HG03521 (cell line): ENCODE results near the gene ITFG2.

Source experiments
- ATAC-seq: cut with Tn5 transposase; IDR thresholded peaks from one replicate; pipeline ENCODE4 v1.9.1; 2021; ENCODE audit warnings: mild to moderate bottlenecking, moderate library complexity; ENCODE audit not compliant: unreplicated experiment

The ITFG2 gene

DNA sequence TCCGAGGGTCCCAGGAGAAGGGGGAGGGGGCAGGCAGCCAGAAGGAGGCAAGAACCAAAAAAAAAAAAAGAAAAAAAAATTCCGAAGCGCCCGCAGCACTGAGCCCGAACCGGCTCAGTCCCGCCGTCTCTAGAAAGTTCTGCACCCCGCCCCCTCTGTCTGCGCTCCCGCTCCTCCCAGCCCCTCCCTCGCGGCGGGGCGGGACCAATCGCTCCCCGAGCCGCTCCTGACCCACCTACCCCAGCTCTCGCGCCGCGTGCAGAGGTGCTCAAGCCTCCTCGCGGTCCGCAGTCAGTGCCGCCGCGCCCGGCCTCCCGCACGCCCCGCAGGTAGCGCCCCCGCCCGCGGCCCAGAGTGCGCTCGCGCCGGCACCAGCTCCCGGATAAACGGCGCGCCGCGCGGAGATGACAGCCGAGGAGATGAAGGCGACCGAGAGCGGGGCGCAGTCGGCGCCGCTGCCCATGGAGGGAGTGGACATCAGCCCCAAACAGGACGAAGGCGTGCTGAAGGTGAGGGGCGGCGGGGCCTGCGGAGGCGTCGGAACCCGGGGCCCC is 17.7 kb upstream of the ITFG2 start, which contains the start of gene FKBP4:
TSS of gene FKBP4 (plus strand) at position 235 of the 554 bp plus-strand sequence. CDS start at position 405, 170 bp downstream.
- ATAC-seq: peak; percentile 71

DNA sequence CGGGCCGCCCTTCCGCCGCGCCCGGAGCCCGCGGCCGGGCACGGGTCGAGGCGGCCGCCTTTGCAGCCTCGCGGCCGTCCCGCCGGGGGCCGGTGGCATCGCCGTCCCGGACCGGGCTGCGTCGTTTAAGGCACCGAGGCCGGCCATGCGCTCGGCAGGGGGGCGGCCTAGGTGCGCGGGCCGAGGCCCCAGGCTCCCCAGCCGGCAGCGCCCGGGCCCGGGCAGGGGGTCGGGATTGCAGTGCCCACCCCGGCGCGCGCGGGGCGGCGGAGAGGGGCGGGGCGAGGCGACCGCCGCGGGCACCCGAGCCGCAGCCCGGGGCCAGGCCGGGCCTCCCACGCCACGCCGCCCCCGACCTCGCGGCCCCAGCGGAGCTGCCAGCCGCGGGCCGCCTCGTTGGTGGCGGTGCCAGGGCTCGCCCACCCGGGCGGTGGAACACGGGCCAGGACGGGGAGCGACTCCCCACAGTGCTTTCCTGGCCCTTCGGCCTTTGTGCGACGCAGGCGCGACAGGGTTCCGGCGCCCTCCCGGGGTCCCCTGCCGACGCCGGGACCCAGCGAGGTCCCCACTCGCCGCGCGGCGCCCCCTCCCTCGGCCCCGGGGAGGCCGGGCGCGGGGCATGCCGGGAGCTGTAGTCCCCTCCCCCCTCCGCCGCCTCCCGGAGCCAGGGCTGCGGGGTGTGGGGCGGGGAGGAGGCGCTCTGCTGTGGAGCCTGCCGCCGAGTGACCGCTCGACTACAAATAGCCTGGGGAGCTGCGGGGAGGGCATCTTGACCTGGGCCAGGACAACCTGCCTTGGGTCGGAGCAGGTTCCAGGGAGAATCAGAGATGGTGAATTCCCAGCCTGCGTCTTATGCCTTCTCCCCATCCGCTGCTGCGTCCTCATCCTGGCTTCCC is 16.9 kb upstream of the ITFG2 start:
- peak; percentile 67 for ATAC-seq

GRCh38 chr12:2796187-2796666 is 16.2 kb upstream of the ITFG2 start:
- ATAC-seq: no peak

GRCh38 chr12:2797721-2798418 is 14.6 kb upstream of the ITFG2 start:
- ATAC-seq: no peak

- no peak for ATAC-seq
Observed at GRCh38 chr12:2800046-2800570, 12.4 kb upstream of the ITFG2 start.

DNA sequence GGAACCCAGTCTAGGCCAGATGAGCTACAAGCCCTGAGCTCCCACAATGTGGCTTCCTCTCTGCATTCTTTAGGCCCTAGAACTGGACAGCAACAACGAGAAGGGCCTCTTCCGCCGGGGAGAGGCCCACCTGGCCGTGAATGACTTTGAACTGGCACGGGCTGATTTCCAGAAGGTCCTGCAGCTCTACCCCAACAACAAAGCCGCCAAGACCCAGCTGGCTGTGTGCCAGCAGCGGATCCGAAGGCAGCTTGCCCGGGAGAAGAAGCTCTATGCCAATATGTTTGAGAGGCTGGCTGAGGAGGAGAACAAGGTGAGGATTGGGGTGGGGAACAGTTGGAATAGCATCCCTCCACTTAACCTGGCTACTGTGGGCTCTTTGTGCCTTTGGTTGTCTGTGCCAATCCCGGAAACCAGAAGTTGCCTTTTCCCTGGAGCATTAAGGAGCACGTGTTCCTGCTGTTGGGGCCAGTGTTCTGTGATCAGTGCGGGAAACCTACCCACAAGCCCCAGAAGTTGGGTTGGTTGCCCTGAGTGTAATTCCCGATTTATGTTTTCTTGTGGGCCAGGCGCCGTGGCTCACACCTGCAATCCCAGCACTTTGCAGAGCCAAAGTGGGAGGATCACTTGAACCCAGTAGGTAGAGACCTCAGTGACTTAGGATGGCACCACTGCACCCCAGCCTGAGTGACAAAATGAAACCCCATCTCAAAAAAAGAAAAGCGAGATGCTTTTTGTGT is 11.3 kb upstream of the ITFG2 start:
- no peak for ATAC-seq

DNA sequence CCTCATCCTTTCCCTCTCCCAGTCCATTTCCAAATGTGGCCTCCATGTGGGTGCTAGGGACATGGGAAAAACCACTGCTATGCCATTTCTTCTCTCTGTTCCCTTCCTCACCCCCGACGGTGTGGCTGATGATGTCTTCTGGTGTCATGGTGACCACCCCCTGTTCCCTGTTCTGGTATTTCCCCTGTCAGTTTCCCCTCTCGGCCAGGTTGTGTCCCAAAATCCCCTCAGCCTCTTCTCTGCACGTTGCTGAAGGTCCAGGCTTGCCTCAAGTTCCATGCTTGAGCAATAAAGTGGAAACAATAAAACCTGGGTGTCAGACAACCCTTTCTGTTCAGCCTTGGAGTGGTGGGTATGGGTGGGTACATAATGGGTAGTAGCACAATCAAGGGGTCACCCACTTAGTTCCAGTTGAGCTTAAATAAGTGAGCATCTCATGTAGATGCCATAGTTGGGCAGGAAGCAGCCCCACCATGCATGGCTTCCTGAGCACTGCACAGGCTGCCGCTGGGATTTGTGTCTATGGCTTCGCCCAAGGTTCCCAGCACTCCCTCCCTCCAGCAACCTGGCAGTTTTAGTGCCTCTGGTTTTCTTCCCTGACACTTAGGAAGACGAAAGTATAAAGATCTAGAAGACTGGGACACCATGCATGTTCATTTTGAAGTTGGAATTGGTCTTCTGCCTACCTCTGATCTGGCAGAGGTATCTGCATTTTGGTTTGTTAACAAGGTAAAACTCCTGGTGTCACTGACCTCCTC is 8.7 kb upstream of the ITFG2 start:
- no peak for ATAC-seq

GRCh38 chr12:2804393-2805142 is 7.9 kb upstream of the ITFG2 start:
- no peak for ATAC-seq

- no peak for ATAC-seq
Observed at GRCh38 chr12:2805143-2805520, 7.3 kb upstream of the ITFG2 start.

GRCh38 chr12:2806700-2807099 is 5.8 kb upstream of the ITFG2 start:
- no peak for ATAC-seq

GRCh38 chr12:2811801-2812200 is 667 bp upstream of the ITFG2 start:
- ATAC-seq: no peak

- no peak for ATAC-seq
Observed at GRCh38 chr12:2813214-2814185, 1.0 kb downstream of the ITFG2 start.

- no peak for ATAC-seq
Observed at GRCh38 chr12:2819810-2820209, 7.3 kb downstream of the ITFG2 start.

DNA sequence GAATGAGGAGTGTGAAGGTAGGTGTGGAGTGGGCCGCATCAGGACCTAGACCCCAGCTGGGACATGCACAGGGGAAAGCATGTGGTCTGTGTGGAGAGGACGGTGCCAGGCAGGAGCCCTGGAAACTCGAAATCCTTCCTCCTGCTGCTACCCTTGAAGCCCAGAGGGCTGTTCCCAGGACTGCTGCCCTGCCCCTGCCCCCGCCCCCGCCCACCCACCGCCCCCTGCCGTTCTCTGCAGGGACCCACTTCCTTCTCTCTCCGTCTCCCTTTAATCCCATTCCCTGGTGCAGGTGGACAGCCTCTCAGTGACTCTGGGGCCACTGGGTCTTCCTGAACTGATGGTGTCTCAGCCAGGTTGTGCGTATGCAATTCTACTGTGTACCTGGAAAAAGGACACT is 8.0 kb downstream of the ITFG2 start:
- ATAC-seq: no peak

DNA sequence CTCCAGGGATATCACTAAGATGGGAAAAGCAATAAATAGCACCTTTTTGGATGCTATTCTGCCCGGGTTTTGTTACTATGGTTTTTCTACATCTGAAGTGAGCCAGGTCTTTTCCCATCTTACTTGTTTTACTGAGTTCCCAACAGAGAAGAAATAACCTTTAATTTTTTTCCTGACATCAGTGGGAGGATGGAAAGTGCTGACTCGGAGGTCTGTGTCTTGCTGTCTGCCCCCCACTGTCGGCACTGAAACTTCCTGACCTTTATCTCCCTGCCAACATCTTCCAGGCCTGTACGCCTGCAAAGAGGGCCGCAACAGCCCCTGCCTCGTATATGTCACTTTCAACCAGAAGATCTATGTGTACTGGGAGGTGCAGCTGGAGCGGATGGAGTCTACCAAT is 11.0 kb downstream of the ITFG2 start:
- no peak for ATAC-seq

- no peak for ATAC-seq
Observed at GRCh38 chr12:2824541-2824940, 12.1 kb downstream of the ITFG2 start.

- ATAC-seq: no peak
Observed at GRCh38 chr12:2825132-2825531, 12.7 kb downstream of the ITFG2 start.

DNA sequence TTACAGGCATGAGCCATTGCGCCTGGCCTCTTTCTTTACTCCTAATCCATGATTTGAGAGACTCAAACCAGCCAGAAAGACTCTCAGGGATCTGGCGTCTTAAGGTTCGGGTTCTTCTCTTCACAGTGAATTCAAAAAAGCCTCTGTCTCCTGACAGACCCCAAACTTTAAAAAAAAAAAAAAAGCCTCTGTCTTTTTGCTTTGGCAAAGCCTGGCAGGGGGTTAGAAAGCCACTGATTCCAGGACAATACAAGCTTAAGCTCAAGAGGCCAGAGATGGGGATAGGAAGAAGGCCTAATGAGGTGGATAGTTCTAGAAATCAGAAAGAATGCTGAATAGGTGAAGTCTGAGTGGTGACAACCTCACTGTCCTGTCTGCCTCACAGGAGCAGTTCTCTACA is 13.6 kb downstream of the ITFG2 start:
- ATAC-seq: no peak
